Stimulated activated CD4-positive, alpha-beta T cell treated with anti-CD3 and anti-CD28 coated beads, Interleukin-12 subunit alpha, Interleukin-12 subunit beta, amount 100 ng/mL, for 48 hours (primary cell): Measurements from ENCODE around the gene SGIP1.
"Not testable (repeated sequence)": the region's sequence is repeated elsewhere in the genome, so short reads cannot be mapped to it uniquely, and the experiment has no call there.

ENCODE experiments used
- DNase-seq, 3 donors: peaks; one replicate each; pipeline ENCODE4 v3.0.0-alpha.2; 2020; ENCODE audit warnings: low read depth in 2 of 3, low spot score in 1 of 3

Gene SGIP1

DNA sequence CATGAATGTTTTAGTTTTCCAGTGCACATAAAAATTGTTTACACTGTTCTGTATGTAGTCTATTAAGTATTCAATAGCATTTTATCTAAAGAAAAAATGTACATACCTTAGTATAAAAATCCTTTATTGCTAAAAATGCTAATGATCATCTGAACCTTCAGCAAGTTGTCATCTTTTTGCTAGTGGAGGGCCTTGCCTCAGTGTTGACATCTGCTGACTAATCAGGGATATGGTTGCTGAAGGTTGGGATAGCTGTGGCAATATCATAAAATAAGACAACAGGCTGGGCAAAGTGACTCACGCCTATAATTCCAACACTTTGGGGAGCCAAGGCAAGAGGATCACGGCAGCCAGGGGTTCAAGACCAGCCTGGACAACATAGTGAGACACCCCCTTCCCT is 227.3 kb downstream of the SGIP1 start:
- no peak for DNase-seq

DNA sequence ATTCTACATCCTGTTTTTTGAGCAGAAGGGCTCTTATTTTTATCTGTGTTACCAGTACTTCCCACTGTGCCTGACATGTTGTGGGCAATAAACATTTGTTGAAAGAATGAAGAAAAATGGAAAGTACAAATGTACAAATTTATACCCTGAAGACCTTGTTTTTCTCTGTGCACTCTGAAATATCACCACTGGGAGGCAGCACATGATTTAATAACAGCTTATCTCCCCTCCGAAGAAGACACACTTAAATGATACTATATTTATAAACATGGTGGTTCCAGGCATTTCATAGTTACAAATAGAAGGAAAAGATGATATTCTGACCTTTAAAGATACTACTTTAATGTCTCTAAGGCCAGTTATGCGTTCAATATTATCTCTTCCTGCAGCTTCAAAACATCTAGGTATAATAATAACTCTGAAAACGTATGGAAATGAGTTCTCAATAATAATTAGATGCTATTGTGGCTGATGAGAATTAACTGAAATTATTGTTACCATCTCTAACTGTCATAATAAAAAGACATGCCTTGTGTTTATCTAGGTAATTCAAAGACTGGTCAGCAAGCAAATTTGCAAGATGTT is 231.1 kb downstream of the SGIP1 start:
- DNase-seq: peak in 2 of 3 donors; percentile 28 to 63

DNA sequence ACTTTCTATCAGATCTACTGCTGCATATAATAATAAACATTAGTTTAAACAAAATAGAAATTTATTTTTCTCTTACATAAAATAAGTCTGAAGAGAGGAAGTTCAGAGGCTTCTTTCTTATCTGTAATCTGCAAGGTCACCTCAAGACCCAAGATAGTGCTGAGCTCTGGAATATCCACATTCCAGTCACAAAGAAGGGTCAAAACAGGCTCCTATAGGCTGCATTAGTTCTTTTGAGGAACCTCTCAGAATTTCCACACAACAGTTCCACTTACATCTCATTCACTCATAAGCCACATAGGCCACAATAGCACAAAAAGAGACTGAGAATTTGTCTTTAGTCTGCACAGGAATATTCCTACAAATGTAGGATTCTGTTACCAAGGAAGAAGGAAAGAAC is 233.7 kb downstream of the SGIP1 start:
- DNase-seq: no peak

DNA sequence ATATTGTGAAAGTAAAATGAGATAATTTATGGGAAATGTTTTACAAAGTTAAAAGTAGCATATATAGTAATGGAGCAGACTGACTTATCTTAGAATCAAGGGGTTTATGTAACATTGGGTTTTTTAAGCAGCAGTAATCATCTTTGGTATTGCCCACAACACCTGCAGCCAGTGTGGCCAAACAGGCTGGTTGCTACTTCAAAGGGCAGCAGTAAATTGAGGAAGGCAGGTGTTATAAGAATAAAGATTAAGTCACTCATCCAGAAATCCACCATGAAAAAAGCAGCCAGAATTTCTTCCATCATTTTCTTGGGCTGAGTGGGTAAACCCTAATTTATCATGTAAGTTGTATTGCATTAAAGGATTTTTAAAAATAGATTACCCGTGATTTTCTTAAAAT is 235.0 kb downstream of the SGIP1 start:
- no peak for DNase-seq

DNA sequence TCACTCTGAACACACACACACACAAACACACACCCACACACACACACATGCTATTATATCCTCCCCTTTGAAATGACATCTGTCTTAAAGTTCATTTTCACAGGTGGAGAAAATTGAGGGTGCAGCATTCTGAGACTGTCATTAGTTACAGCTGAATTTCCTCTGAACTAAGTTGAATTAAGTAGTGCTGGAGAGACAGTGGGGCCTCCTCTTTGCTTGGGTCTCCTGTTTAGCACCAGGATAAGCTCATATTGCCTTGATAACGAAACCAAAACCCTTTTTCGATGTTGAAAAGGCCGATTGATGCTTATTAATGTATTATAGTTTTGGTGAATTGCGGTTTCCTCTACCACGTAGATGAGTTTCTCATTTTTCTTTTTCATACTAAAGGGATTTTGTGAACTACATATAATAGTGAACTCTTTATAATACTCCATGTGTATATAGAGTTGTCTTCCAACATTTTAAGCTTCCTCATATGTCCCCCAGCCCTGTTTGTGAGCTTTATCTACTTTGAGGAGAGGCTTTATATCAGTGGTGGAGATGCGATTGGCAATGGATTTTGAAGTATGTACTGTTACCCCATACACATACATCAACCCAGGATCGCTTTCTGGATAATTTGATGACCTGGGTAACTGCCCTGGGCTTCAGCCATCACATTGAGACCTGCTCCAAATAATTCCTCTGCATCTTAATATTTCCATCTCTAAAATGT is 235.7 kb downstream of the SGIP1 start:
- DNase-seq: no peak

DNA sequence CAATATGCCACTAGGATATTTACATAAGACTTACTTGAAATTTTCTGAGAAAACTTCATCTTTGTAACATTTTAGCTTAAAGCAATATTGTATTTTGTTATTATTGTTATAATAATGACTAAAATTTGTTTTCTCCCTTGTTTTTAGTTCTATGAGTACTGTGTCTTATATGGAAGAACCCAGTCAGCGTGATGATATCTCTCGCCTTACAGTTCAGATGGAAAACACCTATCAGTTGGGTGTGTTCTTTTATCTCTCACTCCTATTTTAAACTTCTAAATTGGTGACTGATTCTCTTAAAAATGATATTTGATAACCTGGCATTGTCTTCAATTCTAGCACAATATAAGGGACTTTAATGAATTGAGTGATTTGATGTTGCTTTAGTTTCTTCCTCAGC is 236.3 kb downstream of the SGIP1 start:
- no peak for DNase-seq

DNA sequence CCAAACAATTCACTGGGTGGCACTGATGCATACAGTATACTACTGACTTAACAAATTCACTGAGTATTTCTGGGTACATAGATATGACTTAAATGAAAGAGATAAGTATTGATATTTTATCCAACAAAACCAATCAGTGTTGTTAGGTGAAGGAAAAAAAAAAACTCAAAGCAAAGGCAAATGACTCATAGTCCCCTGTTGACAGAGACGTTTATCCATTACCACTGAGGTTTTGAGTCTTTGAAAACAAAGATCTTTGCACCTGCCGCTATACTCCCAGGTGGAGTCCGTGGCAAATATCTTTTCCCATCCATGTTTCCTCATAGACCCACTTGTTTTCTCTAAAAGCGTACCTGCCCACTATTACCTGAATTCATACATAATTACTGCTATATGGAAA is 236.7 kb downstream of the SGIP1 start:
- DNase-seq: no peak

DNA sequence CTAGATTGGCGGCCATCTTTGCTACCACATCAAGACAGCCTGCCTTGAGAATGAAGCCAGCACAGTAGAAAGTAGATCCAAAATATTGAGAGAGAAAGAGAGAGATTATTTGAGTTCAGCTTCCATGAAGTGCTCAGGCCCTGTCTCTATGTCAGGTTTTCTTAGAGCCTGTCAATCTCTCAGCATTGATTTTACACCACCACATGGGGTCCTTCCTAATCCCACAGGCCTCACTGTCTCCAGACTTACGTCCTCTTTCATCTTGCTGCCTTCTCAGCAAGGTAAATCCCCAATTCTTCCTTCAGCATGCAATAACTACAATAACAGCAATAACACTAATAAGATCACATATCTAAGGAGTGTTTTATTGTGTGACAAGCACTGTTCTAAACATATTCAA is 239.3 kb downstream of the SGIP1 start:
- no peak for DNase-seq

DNA sequence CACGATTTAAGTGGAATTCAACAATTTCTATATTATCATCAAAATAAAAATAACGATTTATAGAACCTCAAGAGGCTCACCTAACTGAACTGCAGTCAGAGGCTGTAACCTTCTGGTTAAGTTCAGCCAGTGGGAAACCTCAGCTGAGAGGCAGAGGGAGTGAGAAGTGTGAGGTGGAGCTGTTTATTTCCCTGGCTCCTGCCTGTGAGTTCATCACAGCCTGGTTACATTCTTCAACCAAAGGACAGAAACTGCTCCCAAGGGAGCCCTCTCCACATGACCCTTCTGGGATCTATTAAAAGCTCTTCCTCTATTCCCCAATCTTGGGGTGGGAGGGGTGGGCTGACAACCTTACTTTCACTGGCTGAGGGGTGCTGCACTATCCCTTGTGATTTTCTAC is 240.5 kb downstream of the SGIP1 start:
- DNase-seq: no peak

DNA sequence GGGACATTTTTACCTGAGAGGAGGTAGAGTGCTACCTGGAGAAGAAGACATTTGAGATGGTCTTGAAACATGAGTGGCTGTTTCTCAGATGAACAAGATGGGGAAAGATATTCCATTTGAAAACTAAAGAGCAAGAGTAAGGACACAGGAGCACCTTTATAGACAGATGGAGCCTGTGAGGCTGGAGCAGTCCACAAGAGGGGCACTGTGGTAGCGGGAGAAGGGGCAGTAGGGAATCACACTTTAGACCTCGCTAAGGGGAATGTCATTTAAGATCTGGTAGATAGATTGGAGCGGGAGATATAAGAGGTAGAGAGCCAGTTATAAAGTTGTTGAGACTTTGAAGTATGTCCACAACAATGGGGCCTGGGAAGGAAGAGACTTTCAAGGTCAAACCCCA is 241.7 kb downstream of the SGIP1 start:
- no peak for DNase-seq

DNA sequence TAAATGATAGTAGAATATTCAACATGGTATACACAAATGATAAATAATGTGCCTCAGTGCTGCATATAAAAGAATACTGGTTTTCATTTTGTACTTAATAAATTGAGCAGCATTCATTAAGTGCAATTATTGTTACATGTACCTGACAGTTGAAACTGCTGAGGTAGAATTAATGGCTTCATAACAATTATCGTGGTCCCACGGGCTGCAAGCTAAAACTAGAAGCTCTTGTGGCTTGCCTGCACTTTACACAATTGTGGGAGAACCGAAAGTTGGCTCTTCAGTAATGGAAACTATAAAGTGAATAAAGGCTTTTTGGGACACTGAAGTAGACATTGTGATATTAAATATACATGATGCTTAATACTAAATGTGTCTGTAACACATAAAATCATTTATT is 243.9 kb downstream of the SGIP1 start:
- DNase-seq: no peak

DNA sequence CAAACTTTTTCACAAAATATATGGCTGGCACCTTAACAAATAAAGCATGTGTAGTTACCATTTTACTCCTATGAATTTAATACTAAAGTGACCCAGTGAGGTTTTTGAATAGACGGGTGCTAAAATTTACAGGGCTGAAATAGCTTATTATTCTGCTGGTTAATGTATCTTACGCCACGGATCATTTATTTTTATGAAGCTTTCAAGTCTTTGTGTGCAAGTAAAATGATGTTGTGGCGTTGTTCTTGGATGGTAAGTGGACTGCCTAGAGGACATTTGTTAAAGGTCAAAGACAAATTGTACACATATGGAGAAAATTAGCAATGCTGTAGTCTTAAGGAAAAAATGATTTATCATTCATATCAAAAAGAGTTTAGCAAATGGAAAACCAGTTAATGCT is 244.3 kb downstream of the SGIP1 start:
- DNase-seq: no peak

DNA sequence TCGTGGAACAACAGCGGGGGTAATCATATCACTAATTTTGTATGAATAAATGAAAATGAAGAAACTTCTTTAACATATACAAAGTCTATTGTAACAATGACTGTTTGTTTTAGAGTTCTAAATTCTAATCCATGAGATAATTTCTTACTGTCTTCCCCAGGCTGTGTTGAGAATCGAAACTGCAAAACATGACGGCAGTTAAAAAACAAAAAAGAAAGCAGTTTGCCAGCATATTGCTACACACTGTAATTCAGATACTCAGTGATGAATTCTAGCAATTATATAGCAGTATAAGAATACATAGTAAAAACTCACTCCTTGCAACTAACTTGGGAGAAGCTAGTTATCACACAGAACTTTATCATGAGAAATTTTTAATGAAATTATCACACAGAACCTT is 245.0 kb downstream of the SGIP1 start:
- no peak for DNase-seq

DNA sequence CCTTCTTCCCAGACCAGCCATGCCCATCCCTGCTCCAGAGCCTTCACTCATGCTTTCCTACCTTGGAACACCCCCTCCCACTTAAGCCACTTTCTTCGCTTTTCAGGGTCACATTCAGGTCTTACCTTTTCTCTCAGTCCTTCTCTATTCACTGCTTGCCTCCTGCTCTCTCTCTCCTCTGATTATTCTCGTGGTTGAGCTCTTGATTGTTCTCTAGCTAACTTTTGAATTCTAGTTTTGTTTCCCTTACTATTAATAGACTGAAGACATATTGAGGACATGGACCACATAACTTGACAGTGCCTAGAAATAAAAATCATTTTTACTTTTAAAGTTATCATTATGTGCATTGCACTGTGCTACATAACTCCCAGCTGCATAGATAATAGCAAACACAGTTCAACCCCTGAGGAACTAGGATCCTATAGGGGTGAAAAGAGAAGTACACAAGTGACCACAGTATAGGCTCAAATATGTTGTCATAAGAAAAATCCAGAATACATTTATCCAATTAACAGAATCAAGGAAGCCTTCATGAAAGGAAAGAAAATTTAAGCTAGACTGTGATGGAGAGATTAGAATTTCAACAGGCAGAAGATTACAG is 245.6 kb downstream of the SGIP1 start:
- no peak for DNase-seq

DNA sequence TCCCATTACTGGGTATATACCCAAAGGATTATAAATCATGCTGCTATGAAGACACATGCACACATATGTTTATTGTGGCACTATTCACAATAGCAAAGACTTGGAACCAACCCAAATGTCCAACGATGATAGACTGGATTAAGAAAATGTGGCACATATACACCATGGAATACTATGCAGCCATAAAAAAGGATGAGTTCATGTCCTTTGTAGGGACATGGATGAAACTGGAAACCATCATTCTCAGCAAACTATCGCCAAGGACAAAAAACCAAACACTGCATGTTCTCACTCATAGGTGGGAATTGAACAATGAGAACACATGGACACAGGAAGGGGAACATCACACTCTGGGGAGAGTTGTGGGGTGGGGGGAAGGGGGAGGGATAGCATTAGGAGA is 251.8 kb downstream of the SGIP1 start:
- not testable (repeated sequence) for DNase-seq

DNA sequence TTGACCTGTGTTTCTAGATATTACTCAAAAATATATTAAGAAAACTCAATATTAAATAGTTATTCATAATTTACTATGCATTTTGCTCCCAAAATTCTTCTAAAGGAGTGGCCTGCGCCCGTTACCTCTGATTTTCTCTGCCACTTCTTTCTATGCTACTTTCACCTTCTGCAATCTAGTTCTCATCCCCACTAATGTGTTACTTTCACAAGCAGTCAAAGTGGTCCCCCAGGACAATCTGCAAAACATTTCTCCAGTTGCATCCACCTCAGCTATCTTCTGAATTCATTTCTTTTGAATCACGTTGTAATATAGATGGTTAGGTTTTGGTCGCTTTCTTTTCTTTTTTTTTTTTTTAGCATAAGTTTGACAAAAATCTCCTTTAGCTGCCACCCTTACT is 253.7 kb downstream of the SGIP1 start:
- DNase-seq: no peak

DNA sequence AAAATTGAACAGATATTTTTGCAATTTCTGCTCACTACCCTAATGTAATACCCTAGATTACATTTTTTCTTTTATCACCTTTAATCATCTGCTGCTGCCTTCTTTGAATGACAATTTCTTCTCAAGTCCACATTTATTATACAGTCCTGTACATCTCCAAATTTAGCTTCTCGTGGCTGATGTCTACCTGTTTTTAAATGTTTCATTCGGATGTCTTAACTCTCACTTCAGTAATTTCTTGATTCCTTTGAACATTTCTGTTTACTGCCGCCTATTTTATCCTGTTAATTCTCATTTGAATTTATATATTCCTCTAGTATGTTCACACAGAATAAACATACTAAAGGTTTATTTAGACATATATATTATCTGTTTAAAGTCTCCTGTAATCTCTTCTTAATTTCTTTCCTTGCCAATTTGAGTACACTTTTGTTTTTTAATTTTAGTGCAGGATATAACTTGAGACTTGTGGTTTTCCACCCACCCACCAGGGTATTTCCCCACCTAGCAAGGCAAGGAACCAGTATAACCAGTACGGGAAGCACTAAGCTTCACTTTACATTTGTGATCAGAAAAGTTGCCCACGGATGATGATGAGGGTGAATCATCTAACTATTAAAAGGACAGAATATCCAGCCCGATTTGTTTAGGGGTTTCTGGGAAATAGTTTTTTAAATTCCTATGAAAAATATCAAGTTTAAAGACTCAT is 254.4 kb downstream of the SGIP1 start:
- DNase-seq: peak; percentile 17 to 60 (median 48)

DNA sequence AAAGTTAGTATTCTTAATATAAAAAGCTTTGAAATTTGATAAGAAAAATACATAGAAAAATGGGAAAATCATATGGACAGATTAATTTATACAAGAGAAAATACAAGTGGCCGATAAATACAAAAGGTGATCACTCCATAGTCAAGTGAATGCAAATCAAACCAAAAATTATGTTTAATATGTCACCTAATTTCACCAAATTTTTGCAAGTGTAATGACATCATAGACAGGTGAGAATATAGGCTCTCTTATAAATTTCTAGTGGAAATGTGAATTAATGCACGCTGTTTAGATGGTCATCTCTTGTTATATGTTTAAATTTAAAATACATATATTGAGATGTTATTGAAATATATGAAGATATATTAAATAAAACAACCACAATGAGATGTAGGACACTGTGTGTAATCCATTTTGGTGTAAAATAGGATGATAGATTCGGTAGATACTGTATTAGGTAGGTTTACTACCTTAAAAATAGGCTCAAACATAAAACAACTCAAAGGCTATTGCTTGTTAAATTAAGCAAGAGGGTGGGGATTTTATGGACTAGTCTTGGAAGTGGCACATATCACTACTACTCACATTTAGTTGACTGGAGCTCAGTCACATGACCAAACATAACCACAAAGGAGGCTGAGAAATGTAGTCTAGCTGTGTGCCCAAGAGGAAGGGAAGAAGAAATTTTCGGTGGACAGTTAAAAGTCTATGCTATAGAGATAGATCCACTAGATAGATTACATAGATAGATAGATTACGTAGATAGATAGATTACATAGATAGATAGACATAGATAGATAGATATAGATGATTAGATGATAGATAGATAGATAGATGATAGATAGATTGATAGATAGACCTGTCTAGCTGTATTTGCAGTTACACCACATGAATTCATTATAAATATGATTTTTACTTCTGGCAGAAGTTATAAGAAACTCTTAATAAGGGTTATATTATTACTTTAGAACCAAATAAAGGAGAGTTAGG is 258.0 kb downstream of the SGIP1 start:
- no peak for DNase-seq

DNA sequence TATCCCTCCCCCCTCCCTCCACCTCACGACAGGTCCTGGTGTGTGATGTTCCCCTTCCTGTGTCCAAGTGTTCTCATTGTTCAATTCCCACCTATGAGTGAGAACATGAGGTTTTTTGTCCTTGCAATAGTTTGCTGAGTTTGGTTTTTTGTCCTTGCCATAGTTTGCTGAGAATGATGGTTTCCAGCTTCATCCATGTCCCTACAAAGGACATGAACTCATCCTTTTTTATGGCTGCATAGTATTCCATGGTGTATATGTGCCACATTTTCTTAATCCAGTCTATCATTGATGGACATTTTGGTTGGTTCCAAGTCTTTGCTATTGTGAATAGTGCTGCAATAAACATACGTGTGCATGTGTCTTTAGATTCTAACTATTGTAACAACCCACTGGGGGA is 261.9 kb downstream of the SGIP1 start:
- not testable (repeated sequence) for DNase-seq
